ENCODE measurements around the gene RABGAP1. TPM values are rescaled to one million over a fixed set of nuclear protein-coding genes. Genes with fewer than 3 reads are reported as not detected.

Gene RABGAP1
- total RNA-seq, 3 donors from 2014 or later, result 49.1 to 93.4 (median 77.7) TPM

DNA sequence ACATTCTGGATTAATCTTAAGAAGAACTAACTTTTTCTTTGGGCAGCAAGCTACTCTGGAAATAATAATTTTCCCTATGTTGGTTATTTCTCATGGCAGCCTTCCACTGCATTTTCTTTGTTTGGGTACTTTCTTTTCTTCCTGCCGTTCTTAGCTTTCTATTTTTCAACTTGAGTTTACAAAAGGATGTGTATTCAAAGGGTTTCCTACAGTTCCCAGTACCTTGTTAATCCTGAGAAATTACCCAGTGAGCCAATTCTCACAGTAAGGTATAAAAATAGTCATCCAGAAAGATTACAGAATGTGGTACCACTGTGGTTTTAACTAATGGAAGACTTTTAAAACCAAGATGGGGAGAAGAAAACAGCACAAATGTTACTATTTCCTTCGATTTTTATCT lies 112.9 kb downstream of the RABGAP1 start:
- Histone ChIP-seq H3K27me3 (no peaks in the 10 kb centered on the region), H3K27ac (no peak overlapping the region), H3K4me1 (no peaks in the 10 kb centered on the region), H3K4me3 (no peak overlapping the region), H3K9me3 (no peaks in the 10 kb centered on the region), H3K36me3 (no peaks in the 10 kb centered on the region)
- TF ChIP-seq, protein P1, sequence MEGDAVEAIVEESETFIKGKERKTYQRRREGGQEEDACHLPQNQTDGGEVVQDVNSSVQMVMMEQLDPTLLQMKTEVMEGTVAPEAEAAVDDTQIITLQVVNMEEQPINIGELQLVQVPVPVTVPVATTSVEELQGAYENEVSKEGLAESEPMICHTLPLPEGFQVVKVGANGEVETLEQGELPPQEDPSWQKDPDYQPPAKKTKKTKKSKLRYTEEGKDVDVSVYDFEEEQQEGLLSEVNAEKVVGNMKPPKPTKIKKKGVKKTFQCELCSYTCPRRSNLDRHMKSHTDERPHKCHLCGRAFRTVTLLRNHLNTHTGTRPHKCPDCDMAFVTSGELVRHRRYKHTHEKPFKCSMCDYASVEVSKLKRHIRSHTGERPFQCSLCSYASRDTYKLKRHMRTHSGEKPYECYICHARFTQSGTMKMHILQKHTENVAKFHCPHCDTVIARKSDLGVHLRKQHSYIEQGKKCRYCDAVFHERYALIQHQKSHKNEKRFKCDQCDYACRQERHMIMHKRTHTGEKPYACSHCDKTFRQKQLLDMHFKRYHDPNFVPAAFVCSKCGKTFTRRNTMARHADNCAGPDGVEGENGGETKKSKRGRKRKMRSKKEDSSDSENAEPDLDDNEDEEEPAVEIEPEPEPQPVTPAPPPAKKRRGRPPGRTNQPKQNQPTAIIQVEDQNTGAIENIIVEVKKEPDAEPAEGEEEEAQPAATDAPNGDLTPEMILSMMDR (IDR thresholded peaks at IDR 0.05), result no peak
- TF ChIP-seq POLR2AphosphoS5 (IDR thresholded peaks at IDR 0.05) (no peak), POLR2A (IDR thresholded peaks at IDR 0.05) (no peak)
- no peak for DNase-seq (ENCODE audit: low spot score in 2 of 2)
- intact Hi-C loops (cut with DNase I; ENCODE audit: low total_unique reads), result no loop called here

DNA sequence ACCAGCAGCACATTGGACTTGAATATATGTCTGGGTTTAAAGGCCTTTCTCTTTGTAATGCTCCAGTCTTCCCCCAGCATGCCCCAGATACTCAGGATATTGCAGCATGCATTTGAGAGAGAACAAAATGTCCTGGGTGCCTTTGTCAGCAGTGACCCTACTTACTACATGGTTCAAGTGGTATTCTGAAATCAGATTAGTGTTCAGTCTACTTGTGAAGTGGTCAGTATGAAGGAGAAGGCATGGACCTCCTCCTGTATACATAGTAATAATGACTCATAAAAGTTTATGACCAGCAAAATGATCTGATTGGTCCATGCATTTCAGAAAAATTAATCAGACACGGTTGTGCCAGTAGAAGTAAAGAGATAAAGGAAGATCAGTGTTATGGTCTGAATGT lies 118.0 kb downstream of the RABGAP1 start:
- intact Hi-C loops (cut with DNase I; ENCODE audit: low total_unique reads), result no loop called here
- TF ChIP-seq POLR2A (IDR thresholded peaks at IDR 0.05) (no peak), POLR2AphosphoS5 (IDR thresholded peaks at IDR 0.05) (no peak)
- TF ChIP-seq, protein P1 (IDR thresholded peaks at IDR 0.05), result no peak
- H3K9me3 ChIP-seq, result no peaks in the 10 kb centered on the region
- no peaks in the 10 kb centered on the region for H3K27me3 ChIP-seq
- DNase-seq (ENCODE audit: low spot score in 2 of 2), result no peak
- no peaks in the 10 kb centered on the region for H3K36me3 ChIP-seq
- H3K4me3 ChIP-seq, result no peak overlapping the region
- H3K27ac ChIP-seq, result no peak overlapping the region
- H3K4me1 ChIP-seq, result no peaks in the 10 kb centered on the region

DNA sequence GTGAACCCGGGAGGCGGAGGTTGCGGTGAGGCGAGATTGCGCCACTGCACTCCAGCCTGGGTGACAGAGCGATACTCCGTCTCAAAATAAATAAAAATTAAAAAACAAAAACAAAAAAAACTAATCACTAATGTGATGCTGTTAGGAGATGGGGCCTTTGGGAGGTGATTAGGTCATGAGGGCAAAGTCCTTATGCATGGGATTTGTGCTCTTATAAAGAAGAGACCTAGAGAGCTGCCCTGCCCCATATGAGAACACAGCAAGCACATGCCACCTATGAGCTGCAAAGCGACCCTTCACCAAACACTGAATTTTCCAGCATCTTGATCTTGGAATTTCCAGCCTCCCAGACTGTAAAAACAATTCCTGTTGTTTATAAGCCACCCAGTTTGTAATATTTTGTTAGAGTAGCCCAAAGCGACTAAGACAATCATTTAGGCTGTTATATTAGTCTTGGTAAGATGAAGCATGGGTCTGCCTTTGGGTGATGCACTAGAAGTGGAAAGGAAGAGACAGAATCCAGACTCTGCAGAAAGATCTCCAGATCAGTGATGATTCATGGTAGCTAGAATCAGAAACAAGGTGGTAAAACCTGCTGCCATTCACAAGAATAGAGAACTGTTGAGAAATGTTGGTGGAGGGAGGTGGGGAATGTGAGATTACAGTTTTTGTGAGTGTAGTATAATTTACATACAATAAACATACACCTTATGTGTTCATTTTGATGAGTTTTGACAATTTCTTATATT lies 118.8 kb downstream of the RABGAP1 start:
- no peaks in the 10 kb centered on the region for H3K27me3 ChIP-seq
- H3K4me3 ChIP-seq, result no peak overlapping the region
- H3K27ac ChIP-seq, result no peak overlapping the region
- TF ChIP-seq, protein P1 (IDR thresholded peaks at IDR 0.05), result no peak
- no peak for TF ChIP-seq POLR2A (IDR thresholded peaks at IDR 0.05)
- TF ChIP-seq POLR2AphosphoS5 (IDR thresholded peaks at IDR 0.05), result no peak
- DNase-seq (ENCODE audit: low spot score in 2 of 2), result no peak
- no peaks in the 10 kb centered on the region for H3K36me3 ChIP-seq
- H3K4me1 ChIP-seq, result no peaks in the 10 kb centered on the region
- intact Hi-C loops (cut with DNase I; ENCODE audit: low total_unique reads), result no loop called here
- H3K9me3 ChIP-seq, result no peaks in the 10 kb centered on the region

DNA sequence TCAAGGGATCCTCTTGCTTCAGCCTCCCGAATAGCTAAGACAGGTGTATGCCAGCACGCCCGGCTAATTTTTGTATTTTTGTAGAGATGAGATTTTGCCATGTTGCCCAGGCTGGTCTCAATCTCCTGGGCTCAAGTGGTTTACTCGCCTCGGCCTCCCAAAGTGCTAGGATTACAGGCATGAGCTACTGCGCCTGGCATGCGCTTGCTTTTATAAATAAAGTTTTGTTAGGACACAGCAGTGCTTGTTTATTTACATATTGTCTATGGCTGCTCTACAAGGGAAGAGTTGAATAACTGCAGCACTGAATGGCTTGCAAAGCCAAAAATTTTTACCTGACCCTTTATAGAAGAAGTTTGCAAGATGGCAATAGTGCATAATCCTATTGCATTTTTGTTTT lies 120.4 kb downstream of the RABGAP1 start:
- Histone ChIP-seq H3K27ac (no peak overlapping the region), H3K9me3 (no peaks in the 10 kb centered on the region), H3K4me1 (no peaks in the 10 kb centered on the region), H3K4me3 (no peak overlapping the region), H3K36me3 (peaks cover 1% of the 10 kb centered on the region), H3K27me3 (no peaks in the 10 kb centered on the region)
- no peak for DNase-seq (ENCODE audit: low spot score in 2 of 2)
- intact Hi-C loops (cut with DNase I; ENCODE audit: low total_unique reads), result no loop called here
- TF ChIP-seq, protein P1 (IDR thresholded peaks at IDR 0.05), result no peak
- no peak for TF ChIP-seq POLR2AphosphoS5 (IDR thresholded peaks at IDR 0.05)
- TF ChIP-seq POLR2A (IDR thresholded peaks at IDR 0.05), result no peak

DNA sequence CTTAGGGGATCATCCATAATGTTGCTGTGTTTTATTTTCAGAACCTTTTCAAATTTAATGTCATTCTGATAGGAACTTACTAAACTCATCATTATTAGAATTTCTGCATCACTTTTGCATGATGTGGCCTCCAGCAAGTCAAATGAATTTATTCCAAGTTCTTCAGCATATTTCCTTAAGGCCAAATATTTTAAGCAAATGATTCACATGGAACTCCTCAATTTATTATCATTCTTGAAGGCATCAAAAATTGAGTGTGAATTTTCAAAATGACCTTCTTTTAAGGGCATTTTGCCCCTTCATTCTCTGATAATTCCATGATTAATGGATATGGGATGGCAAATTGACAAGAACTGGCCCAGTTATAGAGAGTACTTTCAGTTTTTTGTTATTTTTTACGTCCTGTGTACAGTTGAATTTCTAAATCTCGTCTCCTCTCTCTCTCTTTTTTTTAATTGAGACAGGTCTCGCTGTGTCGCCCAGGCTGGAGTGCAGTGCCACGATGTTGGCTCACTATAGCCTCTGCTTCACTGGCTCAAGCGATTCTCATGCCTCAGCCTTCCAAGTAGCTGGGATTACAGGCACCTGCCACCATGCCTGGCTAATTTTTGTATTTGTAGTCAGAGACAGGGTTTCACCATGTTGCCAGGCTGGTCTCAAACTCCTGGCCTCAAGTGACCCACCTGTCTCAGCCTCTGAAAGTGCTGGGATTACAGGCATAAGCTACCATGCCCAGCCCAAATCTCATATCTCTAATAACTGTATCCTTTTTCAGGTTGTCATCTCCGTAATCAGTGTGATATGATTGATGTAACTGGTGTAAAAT lies 121.7 kb downstream of the RABGAP1 start:
- TF ChIP-seq, protein P1 (IDR thresholded peaks at IDR 0.05), result no peak
- no peak for TF ChIP-seq POLR2A (IDR thresholded peaks at IDR 0.05)
- TF ChIP-seq POLR2AphosphoS5 (IDR thresholded peaks at IDR 0.05), result no peak
- no peak overlapping the region for H3K27ac ChIP-seq
- H3K4me3 ChIP-seq, result no peak overlapping the region
- no peaks in the 10 kb centered on the region for H3K27me3 ChIP-seq
- peaks cover 4% of the 10 kb centered on the region for H3K36me3 ChIP-seq
- H3K4me1 ChIP-seq, result no peaks in the 10 kb centered on the region
- DNase-seq (ENCODE audit: low spot score in 2 of 2), result no peak
- intact Hi-C loops (cut with DNase I; ENCODE audit: low total_unique reads), result no loop called here
- no peaks in the 10 kb centered on the region for H3K9me3 ChIP-seq
